Prostate gland (tissue), 2 donors: Measurements from ENCODE around the gene ZNF717.
"Not testable (repeated sequence)": the region's sequence is repeated elsewhere in the genome, so short reads cannot be mapped to it uniquely, and the experiment has no call there.

Experiments
- POLR2AphosphoS5 ChIP-seq: sonication (generic); formaldehyde crosslinking; IDR thresholded peaks from one replicate; pipeline ENCODE4 v1.6.1; 2017; ENCODE audit warnings: antibody characterized with exemption
- TF ChIP-seq, protein P1 (sequence below), 4 experiments: fragments of 200-600 bp in 2 of 4; fragments of 450-650 bp in 2 of 4; sonication (generic) in 2 of 4; IDR thresholded peaks; 1 replicate in 3 of 4; 2 replicates in 1 of 4; pipeline ENCODE4 v1.5.1; 2016 to 2019; ENCODE audit warnings: antibody characterized with exemption in 4 of 4, mild to moderate bottlenecking in 2 of 4, moderate library complexity in 2 of 4

DNA sequence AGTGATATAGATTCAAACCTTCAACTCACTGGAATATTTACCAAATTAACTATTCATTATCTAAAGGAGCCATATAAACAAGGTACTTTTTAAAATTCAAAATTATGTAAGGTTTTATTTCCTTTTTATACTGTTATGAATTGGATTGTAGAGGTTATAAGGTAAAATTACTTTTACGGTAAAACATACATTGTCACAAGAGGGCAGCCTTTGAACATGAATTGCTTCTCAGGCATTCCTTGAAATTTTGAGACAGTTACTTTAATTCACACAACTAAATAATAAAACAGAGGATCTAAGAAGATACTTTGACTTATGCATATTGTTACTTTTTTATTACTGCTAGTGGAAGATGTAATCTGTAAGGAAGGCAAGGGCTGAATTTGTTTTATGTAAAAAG is 32.7 kb upstream of the ZNF717 start:
- TF ChIP-seq, protein P1, sequence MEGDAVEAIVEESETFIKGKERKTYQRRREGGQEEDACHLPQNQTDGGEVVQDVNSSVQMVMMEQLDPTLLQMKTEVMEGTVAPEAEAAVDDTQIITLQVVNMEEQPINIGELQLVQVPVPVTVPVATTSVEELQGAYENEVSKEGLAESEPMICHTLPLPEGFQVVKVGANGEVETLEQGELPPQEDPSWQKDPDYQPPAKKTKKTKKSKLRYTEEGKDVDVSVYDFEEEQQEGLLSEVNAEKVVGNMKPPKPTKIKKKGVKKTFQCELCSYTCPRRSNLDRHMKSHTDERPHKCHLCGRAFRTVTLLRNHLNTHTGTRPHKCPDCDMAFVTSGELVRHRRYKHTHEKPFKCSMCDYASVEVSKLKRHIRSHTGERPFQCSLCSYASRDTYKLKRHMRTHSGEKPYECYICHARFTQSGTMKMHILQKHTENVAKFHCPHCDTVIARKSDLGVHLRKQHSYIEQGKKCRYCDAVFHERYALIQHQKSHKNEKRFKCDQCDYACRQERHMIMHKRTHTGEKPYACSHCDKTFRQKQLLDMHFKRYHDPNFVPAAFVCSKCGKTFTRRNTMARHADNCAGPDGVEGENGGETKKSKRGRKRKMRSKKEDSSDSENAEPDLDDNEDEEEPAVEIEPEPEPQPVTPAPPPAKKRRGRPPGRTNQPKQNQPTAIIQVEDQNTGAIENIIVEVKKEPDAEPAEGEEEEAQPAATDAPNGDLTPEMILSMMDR (IDR thresholded peaks at IDR 0.05): not testable (repeated sequence)
- not testable (repeated sequence) for TF ChIP-seq POLR2AphosphoS5
